Neuronal stem cell (in vitro differentiated cells): Measurements from ENCODE around the gene HEY2.

ENCODE experiments used
- DNase-seq: peaks from one replicate; pipeline ENCODE4 v3.0.0-alpha.2; 2013; ENCODE audit warnings: low spot score
- H2AFZ ChIP-seq: one replicate; pipeline ENCODE4 v1.6.1; 2013; ENCODE audit warnings: mild to moderate bottlenecking, low read length, inconsistent platforms
- H2AK5ac ChIP-seq: 2 replicates; pipeline ENCODE4 v1.6.1; 2013; ENCODE audit warnings: low read depth, mild to moderate bottlenecking, inconsistent platforms, low read length, moderate library complexity, mixed read lengths
- H2BK120ac ChIP-seq: 2 replicates; pipeline ENCODE4 v1.6.1; 2013; ENCODE audit warnings: low read depth, mild to moderate bottlenecking, inconsistent platforms, low read length, moderate library complexity, mixed read lengths
- H2BK12ac ChIP-seq: one replicate; pipeline ENCODE4 v1.6.1; 2013; ENCODE audit warnings: low read length, inconsistent platforms
- H2BK15ac ChIP-seq: 2 replicates; pipeline ENCODE4 v1.6.1; 2013; ENCODE audit warnings: mild to moderate bottlenecking, low read length, inconsistent platforms, mixed read lengths
- H2BK5ac ChIP-seq: one replicate; pipeline ENCODE4 v1.6.1; 2013; ENCODE audit warnings: inconsistent platforms, mild to moderate bottlenecking, low read length, moderate library complexity
- H3K14ac ChIP-seq: one replicate; pipeline ENCODE4 v1.6.1; 2013; ENCODE audit warnings: low read length, inconsistent platforms
- H3K18ac ChIP-seq: 2 replicates; pipeline ENCODE4 v1.6.1; 2013; ENCODE audit warnings: low read length, inconsistent platforms
- H3K23ac ChIP-seq: 2 replicates; pipeline ENCODE4 v1.6.1; 2013; ENCODE audit warnings: low read depth, mild to moderate bottlenecking, mixed read lengths, low read length, inconsistent platforms; ENCODE audit not compliant: poor library complexity
- H3K27ac ChIP-seq: replicated peaks from 3 replicates; pipeline ENCODE4 v1.5.1; 2013; ENCODE audit warnings: low read length, inconsistent platforms
- H3K27me3 ChIP-seq, 3 experiments: 2 replicates each; pipeline ENCODE4 v1.6.1; 2013; ENCODE audit warnings: low read length in 3 of 3, mild to moderate bottlenecking in 2 of 3, inconsistent platforms in 1 of 3, low read depth in 1 of 3, mixed read lengths in 1 of 3, moderate library complexity in 1 of 3; ENCODE audit not compliant: control insufficient read depth in 3 of 3, insufficient read depth in 3 of 3
- H3K36me3 ChIP-seq, 2 donors: replicated peaks in 1 of 2; 2 replicates each; pipeline ENCODE4 v1.6.1; 2013; ENCODE audit warnings: low read length in 2 of 2; ENCODE audit not compliant: control insufficient read depth in 2 of 2, insufficient read depth in 2 of 2
- H3K4ac ChIP-seq: 2 replicates; pipeline ENCODE4 v1.6.1; 2013; ENCODE audit warnings: inconsistent platforms, mild to moderate bottlenecking, low read length, moderate library complexity
- H3K4me1 ChIP-seq, 2 donors: 1 replicate in 1 of 2; 2 replicates in 1 of 2; pipeline ENCODE4 v1.6.1; 2013; ENCODE audit warnings: low read length in 2 of 2, low read depth in 1 of 2; ENCODE audit not compliant: control insufficient read depth in 2 of 2, insufficient read depth in 1 of 2
- H3K4me2 ChIP-seq: one replicate; pipeline ENCODE4 v1.6.1; 2013; ENCODE audit warnings: mild to moderate bottlenecking, low read length, inconsistent platforms; ENCODE audit not compliant: insufficient read depth, poor library complexity, severe bottlenecking
- H3K4me3 ChIP-seq, 2 donors: 2 replicates each; pipeline ENCODE4 v1.5.1; 2013; ENCODE audit warnings: low read length in 2 of 2, mild to moderate bottlenecking in 2 of 2, inconsistent platforms in 1 of 2, moderate library complexity in 1 of 2
- H3K79me1 ChIP-seq: one replicate; pipeline ENCODE4 v1.6.1; 2013; ENCODE audit warnings: low read depth, mild to moderate bottlenecking, inconsistent platforms, low read length, moderate library complexity
- H3K9ac ChIP-seq: one replicate; pipeline ENCODE4 v1.6.1; 2013; ENCODE audit warnings: mild to moderate bottlenecking, low read depth, low read length, inconsistent platforms; ENCODE audit not compliant: poor library complexity
- H3K9me3 ChIP-seq, 2 donors: replicated peaks in 1 of 2; 2 replicates each; pipeline versions ENCODE3 to v1.6.1; 2013; ENCODE audit warnings: low read length in 2 of 2, mild to moderate bottlenecking in 2 of 2, inconsistent platforms in 1 of 2, low read depth in 1 of 2, mixed read lengths in 1 of 2, moderate library complexity in 1 of 2; ENCODE audit not compliant: control insufficient read depth in 2 of 2, insufficient read depth in 1 of 2
- H4K8ac ChIP-seq: one replicate; pipeline ENCODE4 v1.6.1; 2013; ENCODE audit warnings: low read depth, mild to moderate bottlenecking, inconsistent platforms, low read length, moderate library complexity
- H4K91ac ChIP-seq: one replicate; pipeline ENCODE4 v1.6.1; 2013; ENCODE audit warnings: low read length, low read depth, mild to moderate bottlenecking, inconsistent platforms; ENCODE audit not compliant: poor library complexity
- WGBS, 2 donors: extraction: QIAGEN DNeasy Blood & Tissue Kit; methylation state at CpG; one replicate each; pipeline ENCODE4 v1.1.7; 2013; ENCODE audit warnings: missing lambda C conversion rate in 2 of 2, mixed read lengths in 1 of 2; ENCODE audit not compliant: insufficient read length in 2 of 2, insufficient replicate concordance in 1 of 2; ENCODE audit errors: extremely low coverage in 2 of 2; 5-methylcytosine and 5-hydroxymethylcytosine counted together

Gene HEY2

GRCh38 chr6:125789167-125789566 is 39.7 kb downstream of the HEY2 start:
- H3K36me3 ChIP-seq: no peaks in the 10 kb centered on the region
- H2BK5ac ChIP-seq: no peak overlapping the region
- peak overlapping the region; percentile 99 for H2AFZ ChIP-seq
- DNase-seq: no peak
- no peak overlapping the region for H3K27ac ChIP-seq
- no peak overlapping the region for H2BK15ac ChIP-seq
- no peak overlapping the region for H3K4me3 ChIP-seq
- H3K9ac ChIP-seq: no peak overlapping the region
- H3K9me3 ChIP-seq: no peaks in the 10 kb centered on the region
- no peaks in the 10 kb centered on the region for H3K27me3 ChIP-seq
- no peak overlapping the region for H3K14ac ChIP-seq
- no peak overlapping the region for H3K23ac ChIP-seq
- H3K4me1 ChIP-seq: peaks cover 5 to 6% of the 10 kb centered on the region in 2 donors
- no peak overlapping the region for H3K4ac ChIP-seq
- H2AK5ac ChIP-seq: no peak overlapping the region
- H3K4me2 ChIP-seq: no peak overlapping the region
- no peak overlapping the region for H3K18ac ChIP-seq
- no peak overlapping the region for H2BK12ac ChIP-seq
- H2BK120ac ChIP-seq: no peak overlapping the region
- H4K91ac ChIP-seq: no peak overlapping the region
- H4K8ac ChIP-seq: no peak overlapping the region
- WGBS, 2 donors: no CpG with 5 or more reads among the region's 1 CpG
- peaks cover 2% of the 10 kb centered on the region for H3K79me1 ChIP-seq

GRCh38 chr6:125789576-125790357 is 40.3 kb downstream of the HEY2 start:
- peak; percentile 8 for DNase-seq
- Histone ChIP-seq H3K9me3 (no peaks in the 10 kb centered on the region), H3K4me3 (peak overlapping the region; percentile 66 to 95), H3K4ac (no peak overlapping the region), H3K18ac (peak overlapping the region; percentile 99), H2BK12ac (no peak overlapping the region), H3K79me1 (peaks cover 2% of the 10 kb centered on the region), H3K23ac (peak overlapping the region; percentile 93), H3K14ac (peak overlapping the region; percentile 64), H3K27ac (peak overlapping the region; percentile 74), H3K9ac (peak overlapping the region; percentile 84), H2AK5ac (no peak overlapping the region), H3K36me3 (no peaks in the 10 kb centered on the region), H2AFZ (peak overlapping the region; percentile 99), H3K4me1 (peaks cover 5 to 6% of the 10 kb centered on the region in 2 donors), H2BK5ac (peak overlapping the region; percentile 95), H2BK120ac (peak overlapping the region; percentile 81), H4K91ac (no peak overlapping the region), H3K4me2 (peak overlapping the region; percentile 76), H3K27me3 (no peaks in the 10 kb centered on the region), H4K8ac (peak overlapping the region; percentile 92), H2BK15ac (no peak overlapping the region)
- no CpG with 5 or more reads among the region's 19 CpGs for WGBS, 2 donors

GRCh38 chr6:125790358-125791150 is 41.1 kb downstream of the HEY2 start, which contains the start of gene NCOA7:
Gene NCOA7, plus strand, starts transcription at chr6:125790960. Its CDS starts 24,395 bp downstream, at chr6:125815355.
- H3K4ac ChIP-seq: no peak within 1 kb of the TSS
- peak within 1 kb of the TSS; percentile 92 for H4K8ac ChIP-seq
- H2BK15ac ChIP-seq: peak within 1 kb of the TSS; percentile 49
- peak within 1 kb of the TSS; percentile 81 for H2BK120ac ChIP-seq
- peak within 1 kb of the TSS; percentile 30 for H4K91ac ChIP-seq
- H3K27ac ChIP-seq: peak within 1 kb of the TSS; percentile 74
- H3K23ac ChIP-seq: peak within 1 kb of the TSS; percentile 93
- H3K4me3 ChIP-seq: peak within 1 kb of the TSS; percentile 66 to 95
- peak within 1 kb of the TSS; percentile 76 for H3K4me2 ChIP-seq
- H2AK5ac ChIP-seq: no peak within 1 kb of the TSS
- H2BK5ac ChIP-seq: peak within 1 kb of the TSS; percentile 95
- H3K14ac ChIP-seq: peak within 1 kb of the TSS; percentile 64
- H3K27me3 ChIP-seq: no peaks in the 10 kb centered on the region
- WGBS, 2 donors: no CpG with 5 or more reads among the region's 100 CpGs
- H3K4me1 ChIP-seq: peaks cover 5 to 6% of the 10 kb centered on the region in 2 donors
- H3K9me3 ChIP-seq: no peaks in the 10 kb centered on the region
- peak within 1 kb of the TSS; percentile 99 for H3K18ac ChIP-seq
- peaks cover 2% of the 10 kb centered on the region for H3K79me1 ChIP-seq
- peak within 1 kb of the TSS; percentile 99 for H2AFZ ChIP-seq
- DNase-seq: peak; percentile 73
- peak within 1 kb of the TSS; percentile 91 for H3K9ac ChIP-seq
- no peak within 1 kb of the TSS for H2BK12ac ChIP-seq
- H3K36me3 ChIP-seq: no peaks in the 10 kb centered on the region
